GM10847 (cell line): ENCODE data around the gene ZNF827.

ENCODE experiments used
- POLR2A ChIP-seq: IDR thresholded peaks from 2 replicates; pipeline ENCODE4 v1.6.1; 2011; ENCODE audit not compliant: insufficient read length; ENCODE audit errors: extremely low read depth

ZNF827 gene, protein sequence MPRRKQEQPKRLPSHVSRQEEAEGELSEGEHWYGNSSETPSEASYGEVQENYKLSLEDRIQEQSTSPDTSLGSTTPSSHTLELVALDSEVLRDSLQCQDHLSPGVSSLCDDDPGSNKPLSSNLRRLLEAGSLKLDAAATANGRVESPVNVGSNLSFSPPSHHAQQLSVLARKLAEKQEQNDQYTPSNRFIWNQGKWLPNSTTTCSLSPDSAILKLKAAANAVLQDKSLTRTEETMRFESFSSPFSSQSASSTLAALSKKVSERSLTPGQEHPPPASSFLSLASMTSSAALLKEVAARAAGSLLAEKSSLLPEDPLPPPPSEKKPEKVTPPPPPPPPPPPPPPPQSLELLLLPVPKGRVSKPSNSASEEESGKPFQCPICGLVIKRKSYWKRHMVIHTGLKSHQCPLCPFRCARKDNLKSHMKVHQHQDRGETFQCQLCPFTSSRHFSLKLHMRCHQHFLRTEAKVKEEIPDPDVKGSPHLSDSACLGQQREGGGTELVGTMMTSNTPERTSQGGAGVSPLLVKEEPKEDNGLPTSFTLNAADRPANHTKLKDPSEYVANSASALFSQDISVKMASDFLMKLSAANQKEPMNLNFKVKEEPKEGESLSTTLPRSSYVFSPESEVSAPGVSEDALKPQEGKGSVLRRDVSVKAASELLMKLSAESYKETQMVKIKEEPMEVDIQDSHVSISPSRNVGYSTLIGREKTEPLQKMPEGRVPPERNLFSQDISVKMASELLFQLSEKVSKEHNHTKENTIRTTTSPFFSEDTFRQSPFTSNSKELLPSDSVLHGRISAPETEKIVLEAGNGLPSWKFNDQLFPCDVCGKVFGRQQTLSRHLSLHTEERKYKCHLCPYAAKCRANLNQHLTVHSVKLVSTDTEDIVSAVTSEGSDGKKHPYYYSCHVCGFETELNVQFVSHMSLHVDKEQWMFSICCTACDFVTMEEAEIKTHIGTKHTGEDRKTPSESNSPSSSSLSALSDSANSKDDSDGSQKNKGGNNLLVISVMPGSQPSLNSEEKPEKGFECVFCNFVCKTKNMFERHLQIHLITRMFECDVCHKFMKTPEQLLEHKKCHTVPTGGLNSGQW

DNA sequence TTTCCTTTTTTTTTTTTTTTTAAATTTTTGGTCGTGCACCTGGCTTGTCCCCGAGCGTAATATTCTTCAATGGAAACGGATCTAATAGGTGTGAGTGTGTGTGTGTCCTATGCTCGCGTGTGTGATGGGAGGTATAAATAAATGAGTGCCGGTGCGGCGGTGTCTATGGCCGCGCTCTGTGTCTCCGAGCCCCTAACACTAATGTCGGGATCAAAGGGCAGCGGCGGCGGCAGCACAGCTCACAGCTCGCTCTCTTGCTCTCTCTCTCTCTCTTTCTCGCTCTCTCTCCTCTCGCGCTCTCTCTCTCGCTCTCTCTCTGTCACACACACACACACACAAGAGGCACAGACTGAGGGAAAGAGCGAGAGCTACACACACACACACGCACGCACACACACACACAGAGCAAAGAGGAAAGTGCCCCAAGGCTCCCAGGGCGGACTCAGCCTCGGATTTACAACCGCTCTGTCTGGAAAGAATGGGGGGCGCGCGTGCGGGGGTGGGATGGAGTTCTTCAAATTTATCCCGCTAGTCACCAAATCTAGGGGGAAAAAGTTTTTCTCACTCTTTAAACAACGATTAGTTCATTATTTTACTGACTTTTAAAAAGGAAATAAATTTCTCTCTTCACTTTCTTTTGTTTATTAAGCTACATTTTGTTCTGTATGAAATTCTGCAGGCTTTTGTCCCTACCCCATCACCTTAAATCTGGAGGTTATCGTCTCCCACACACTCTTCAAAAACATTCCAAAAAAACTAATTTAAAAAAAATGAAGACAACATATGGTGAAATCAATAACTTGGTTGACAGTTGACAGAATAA lies at the start of gene ZNF827:
ZNF827 (minus strand) TSS at position 206 of the 823 bp plus-strand sequence. CDS start 416 bp downstream, outside the sequence.
- TF ChIP-seq POLR2A = peak; percentile 48

DNA sequence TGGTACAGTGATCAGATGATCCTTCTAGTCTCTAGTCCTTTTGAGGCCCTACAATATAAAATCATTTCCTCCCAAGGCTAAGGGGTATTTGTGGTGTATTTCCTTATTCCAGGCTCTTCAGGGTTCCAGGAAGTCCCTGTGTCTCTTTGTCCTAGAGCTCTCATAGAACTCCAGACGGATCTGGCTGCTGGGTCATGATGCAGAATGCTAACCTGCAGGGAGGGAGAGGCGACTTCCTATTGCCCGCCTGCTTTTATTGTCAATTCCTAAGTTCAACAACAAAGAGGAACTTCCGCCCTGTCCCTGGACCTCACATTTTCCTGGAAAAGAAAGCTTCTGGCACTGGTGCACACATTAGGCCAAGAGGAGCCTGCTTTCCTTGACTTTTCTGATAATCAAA lies 45.9 kb upstream of the ZNF827 start:
- no peak for TF ChIP-seq POLR2A

DNA sequence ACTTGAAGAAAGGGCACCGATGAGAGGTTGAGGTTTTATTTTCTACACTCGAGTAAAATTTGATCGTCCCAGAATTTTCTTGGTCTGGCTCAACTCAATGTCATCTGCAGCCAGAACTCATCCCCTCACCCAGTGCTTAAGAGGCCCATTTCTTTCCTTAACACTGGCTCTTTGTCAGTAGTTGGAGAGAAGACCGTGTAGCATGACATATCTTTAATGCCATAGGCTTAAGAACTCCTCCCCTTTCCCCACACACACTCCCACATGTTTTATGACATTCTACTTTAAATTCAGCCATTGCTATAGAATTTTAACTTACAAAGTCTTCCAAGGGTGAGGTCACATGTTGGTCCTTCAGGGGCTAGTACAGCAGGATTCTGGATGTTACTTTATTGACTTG lies 44.2 kb upstream of the ZNF827 start:
- no peak for TF ChIP-seq POLR2A

DNA sequence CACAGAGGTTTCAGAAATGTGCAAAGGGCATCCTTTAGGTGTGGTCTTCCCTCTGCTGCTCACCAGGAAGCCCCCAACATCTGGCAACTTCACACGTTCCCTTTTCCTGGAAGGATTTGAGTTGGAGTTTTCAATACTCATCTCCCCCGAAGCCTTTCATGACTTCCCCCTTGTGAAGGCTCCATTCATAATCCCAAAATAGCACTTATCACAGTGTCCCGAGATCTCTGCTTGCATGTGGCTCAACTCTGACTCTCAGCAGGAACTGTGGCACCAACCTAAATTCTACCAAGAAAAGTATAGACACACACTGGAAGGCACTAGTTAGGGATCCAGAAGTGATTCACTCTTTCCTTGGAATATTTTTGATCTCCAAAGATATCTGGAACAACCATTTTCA lies 40.5 kb upstream of the ZNF827 start:
- TF ChIP-seq POLR2A = no peak

DNA sequence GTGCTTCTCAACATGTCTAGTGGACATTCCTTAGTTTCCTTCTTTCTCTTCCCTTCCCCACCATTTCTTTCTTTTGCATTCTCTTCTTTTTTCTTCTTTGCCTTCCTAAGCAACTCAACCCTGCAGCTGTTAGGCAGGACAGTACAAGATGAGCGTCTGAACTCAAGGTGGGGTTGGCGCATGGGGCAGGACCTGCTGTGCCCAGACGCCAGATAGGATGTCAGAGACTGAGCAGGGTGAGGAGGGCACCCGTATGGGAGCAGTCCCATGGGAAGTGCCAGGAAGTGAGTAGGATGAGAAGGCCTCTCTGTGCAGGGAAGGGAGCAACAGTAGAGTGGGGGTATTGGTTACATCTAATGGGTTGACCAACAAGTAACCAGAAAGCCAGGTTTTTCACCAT lies 38.1 kb upstream of the ZNF827 start:
- TF ChIP-seq POLR2A = no peak

DNA sequence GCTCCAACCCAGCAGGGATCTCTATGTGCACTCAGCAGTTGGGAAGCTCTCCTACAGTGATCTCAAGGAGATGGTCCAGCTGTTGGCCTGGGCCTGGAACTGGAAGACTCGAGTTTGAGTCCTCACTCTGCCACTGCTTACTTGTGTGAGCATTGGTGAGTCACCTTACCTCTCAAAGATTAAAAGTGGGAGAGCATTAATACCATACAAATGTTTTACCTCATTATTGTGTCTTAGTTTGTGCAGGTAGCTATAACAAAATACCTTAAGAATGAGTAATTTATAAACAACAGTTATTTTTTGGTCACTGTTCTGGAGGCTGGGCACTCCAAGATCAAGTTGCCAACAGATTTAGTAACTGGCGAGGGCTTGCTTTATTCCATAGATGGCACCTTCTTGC lies 21.4 kb upstream of the ZNF827 start:
- TF ChIP-seq POLR2A = no peak

DNA sequence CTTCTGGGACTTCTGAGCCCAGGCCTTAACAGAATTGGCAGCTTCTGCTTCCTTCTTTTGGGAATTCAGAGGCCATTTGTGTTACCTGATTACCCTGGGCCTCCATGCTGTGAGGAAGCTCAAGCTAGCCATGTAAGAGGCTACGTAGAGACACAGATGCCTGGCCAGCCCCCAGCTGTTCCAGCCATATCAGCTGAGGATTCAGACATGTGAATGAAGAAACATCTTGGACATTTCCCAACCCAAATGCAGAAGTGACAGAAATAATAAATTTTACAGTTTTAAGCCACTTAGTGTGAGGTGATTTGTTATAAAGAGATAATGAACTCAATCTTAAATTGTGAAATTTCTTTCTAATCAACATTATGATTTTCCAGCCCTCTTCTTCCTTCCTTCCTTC lies 18.7 kb upstream of the ZNF827 start:
- TF ChIP-seq POLR2A = no peak

DNA sequence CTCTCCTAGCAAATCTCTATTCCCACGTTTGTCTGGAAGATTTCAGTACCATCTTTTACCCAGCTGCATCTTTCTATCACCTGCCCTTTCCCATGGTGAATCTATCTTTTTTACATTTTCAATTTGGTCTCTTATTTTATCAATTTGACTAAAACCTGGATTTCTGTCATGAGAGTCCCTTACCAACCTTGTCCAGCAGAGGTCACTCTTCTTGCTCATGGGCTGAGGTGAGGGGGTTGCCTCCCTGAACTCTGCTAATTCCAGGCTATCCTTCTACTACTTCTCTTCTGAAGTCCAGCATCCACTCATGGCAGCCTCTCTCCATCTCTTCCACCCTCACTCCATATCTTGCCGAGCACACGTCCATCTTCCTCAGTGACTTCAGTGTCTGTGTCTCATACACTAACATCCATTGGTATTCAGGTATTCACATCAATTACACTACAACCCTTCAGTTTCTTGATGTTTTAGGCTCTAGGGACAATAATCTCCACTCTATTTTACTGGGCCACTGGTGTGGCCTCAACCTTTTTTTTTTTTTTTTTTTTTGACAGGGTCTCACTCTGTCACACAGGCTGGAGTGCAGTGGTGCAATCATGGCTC lies 17.8 kb upstream of the ZNF827 start:
- TF ChIP-seq POLR2A = no peak

DNA sequence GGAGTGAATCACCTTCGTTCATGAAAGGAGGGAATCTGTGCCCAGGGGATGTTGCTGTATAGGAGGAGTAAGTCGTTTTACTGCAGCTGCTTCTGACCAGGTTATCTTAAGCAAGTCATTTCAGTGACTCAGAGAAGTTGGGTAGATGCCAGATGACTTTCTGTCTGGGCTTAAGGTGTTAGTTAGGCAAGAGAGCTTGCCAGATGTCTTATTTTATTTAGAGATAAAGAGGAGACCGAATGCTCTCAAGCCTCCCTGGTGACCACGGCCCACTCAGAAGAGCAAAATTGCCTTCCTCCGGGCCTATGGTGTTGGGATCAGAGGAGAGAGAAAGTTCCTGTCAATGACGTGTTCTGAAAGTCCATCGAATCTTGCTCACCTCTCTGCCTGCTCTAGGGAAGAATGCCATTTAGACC lies 16.3 kb upstream of the ZNF827 start:
- TF ChIP-seq POLR2A = no peak

DNA sequence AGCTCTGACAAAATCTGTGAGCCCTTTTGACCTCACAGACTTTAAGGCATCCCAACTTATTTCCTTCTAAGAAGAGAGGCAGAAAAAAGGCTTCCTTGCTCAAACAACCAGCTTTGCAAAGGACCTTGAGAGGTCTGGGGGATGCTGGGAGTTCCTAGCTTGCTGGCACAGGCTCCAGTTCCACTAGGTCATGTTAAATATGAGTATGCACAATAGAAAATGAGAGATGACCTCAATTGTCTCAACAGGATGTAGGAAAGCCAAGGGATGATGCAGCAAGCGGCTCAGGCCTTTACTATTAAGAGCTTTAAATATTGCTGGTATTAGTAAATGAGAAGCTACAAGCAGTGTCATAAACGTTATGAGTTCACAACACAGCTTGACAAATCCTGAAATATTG lies 13.3 kb upstream of the ZNF827 start:
- no peak for TF ChIP-seq POLR2A

DNA sequence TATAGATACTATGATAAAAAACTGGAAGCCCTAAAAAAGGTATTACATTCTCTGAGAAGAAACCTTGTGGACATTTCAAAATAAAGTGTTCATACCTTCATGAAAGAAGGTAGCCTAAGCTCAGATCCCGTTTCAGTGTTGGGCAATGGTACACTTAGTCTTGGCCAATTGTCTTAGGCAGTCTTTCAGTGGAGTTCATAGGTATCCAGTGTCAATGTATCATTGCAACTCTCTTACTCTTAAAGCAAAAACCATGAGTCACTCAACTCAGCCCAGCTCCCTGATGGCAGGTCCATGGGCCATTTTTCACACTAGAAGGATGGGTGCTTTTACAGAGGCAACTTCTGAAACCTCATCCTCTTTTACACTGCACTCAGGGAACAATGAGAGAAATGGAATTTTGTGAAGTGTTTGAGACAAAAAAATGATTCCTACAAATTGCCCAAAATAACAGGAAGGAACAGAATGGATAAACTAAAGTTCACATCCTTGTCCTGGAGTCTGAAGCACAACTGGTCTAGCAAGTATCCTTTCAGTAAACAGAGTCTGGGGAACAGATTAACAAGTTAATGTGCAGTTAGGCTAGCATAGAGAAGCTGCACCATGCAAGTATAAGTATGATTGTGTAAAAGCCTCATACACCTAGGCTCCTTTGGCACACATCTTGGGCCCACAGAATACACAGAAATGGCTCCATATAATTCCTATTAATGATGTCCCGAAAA lies 7.0 kb upstream of the ZNF827 start:
- TF ChIP-seq POLR2A = no peak

DNA sequence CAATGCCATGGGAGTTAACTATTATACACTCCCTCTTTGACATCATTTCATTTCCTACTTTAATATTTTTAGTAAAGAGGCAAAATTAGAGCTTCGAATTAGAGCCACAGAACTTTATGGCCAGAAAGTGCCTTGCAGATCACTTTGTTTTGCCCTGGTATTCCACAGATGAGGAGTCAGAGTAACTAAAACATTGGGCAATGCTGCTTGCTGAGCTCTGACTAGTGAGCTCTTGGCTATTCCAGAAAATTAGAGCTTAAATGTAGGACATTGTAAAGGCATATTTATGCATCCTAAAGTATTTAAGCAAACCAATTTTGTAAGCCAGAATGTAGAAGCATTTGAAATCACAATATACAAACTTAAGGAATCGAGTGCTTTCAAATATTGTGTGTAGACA lies 6.3 kb upstream of the ZNF827 start:
- TF ChIP-seq POLR2A = no peak

DNA sequence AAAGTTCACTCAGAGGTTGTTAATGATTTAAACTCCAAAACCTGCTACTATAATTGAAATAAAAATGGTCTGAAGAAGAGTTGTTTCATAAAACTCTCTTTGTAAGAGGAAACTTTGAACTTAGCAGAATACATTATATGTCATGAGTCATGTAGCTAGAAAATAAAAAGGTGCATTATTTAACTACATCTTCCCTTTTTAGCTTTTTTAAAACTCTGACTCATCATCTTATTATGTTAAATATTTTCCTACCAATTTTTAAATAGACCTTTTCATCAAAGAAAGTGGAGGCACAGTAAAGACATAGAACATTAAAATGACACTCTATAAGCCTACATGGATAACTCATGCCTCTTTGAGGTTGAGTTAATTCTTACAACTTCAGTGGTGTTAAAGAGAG lies 1.2 kb upstream of the ZNF827 start:
- TF ChIP-seq POLR2A = no peak

DNA sequence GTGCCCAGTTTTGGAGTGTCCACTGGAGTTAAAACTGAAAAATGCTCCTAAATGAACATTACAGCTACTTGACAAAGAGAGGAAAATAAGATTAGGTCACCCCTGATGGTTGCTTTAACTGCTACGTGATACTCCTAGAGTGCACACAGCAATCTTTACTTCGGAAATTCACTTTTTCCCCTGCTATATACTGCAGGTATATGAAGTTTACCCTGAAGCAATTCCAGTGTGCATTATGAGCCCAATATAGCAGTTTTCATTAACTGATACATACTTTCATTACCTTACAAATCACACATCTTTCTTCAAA lies 773 bp upstream of the ZNF827 start:
- TF ChIP-seq POLR2A = no peak
